OCI-LY3 (cell line): ENCODE results near the gene OGT.

Source experiments
- H2AFZ ChIP-seq: fragments of 200-600, 300-600 bp; shearing (Covaris generic); 2 replicates; pipeline ENCODE4 v1.6.0; 2014; ENCODE audit warnings: antibody characterized with exemption, low read depth, low read length
- H3K27ac ChIP-seq: fragments of 200-600, 300-600 bp; sonication (generic); 2 replicates; pipeline ENCODE4 v1.5.1; 2014; ENCODE audit warnings: mild to moderate bottlenecking, low read length, moderate library complexity, mixed read lengths
- H3K27me3 ChIP-seq: fragments of 200-600, 300-600 bp; sonication (generic); 2 replicates; pipeline ENCODE4 v1.6.1; 2014; ENCODE audit warnings: low read depth, low read length, mixed read lengths
- H3K36me3 ChIP-seq: fragments of 200-600, 300-600 bp; sonication (generic); replicated peaks from 2 replicates; pipeline ENCODE3; 2014; ENCODE audit warnings: low read depth, low read length, mixed read lengths
- H3K4me1 ChIP-seq: fragments of 300-600, 200-600 bp; sonication (generic); 2 replicates; pipeline ENCODE4 v1.6.1; 2014; ENCODE audit warnings: low read length, mixed read lengths
- H3K4me2 ChIP-seq: fragments of 200-600, 300-600 bp; sonication (generic); 2 replicates; pipeline ENCODE4 v1.6.1; 2014; ENCODE audit warnings: low read length, mixed read lengths
- H3K4me3 ChIP-seq: fragments of 300-600, 200-600 bp; sonication (generic); 2 replicates; pipeline ENCODE4 v1.5.1; 2014; ENCODE audit warnings: antibody characterized with exemption, mild to moderate bottlenecking, low read length, moderate library complexity
- H3K79me2 ChIP-seq: fragments of 300-600, 200-600 bp; shearing (Covaris generic); 2 replicates; pipeline ENCODE4 v1.6.1; 2014; ENCODE audit warnings: mild to moderate bottlenecking, low read length, mixed read lengths
- H3K9ac ChIP-seq: fragments of 300-600, 200-600 bp; shearing (Covaris generic); 2 replicates; pipeline ENCODE4 v1.6.0; 2014; ENCODE audit warnings: mild to moderate bottlenecking, low read length, moderate library complexity
- H3K9me3 ChIP-seq: fragments of 200-600, 300-600 bp; shearing (Covaris generic); 2 replicates; pipeline ENCODE4 v1.6.1; 2014; ENCODE audit warnings: low read length, mixed read lengths; ENCODE audit not compliant: insufficient read depth
- H4K20me1 ChIP-seq: fragments of 200-600, 300-600 bp; sonication (generic); 2 replicates; pipeline ENCODE4 v1.6.1; 2016; ENCODE audit warnings: low read length, mixed read lengths; ENCODE audit not compliant: insufficient read depth
- CTCF ChIP-seq: fragments of 200-600, 300-600 bp; sonication (generic); IDR thresholded peaks from 2 replicates; pipeline ENCODE4 v1.5.1; 2014; ENCODE audit warnings: antibody characterized with exemption, low read length, low read depth
- EZH2phosphoT487 ChIP-seq: fragments of 200-600 bp; shearing (Covaris generic); IDR thresholded peaks from 2 replicates; pipeline ENCODE4 v1.6.1; 2018; ENCODE audit warnings: antibody characterized with exemption, mixed run types, low read depth

The OGT gene

GRCh38 chrX:71540801-71541200 is 7.9 kb downstream of the OGT start:
- H3K9ac ChIP-seq, result no peak overlapping the region
- H3K9me3 ChIP-seq, result no peaks in the 10 kb centered on the region
- no peaks in the 10 kb centered on the region for H3K27me3 ChIP-seq

GRCh38 chrX:71541210-71542022 is 8.5 kb downstream of the OGT start:
- H3K27ac ChIP-seq, result peak overlapping the region; percentile 70
- H3K4me1 ChIP-seq, result peaks cover 64% of the 10 kb centered on the region
- peak overlapping the region; percentile 64 for H3K4me2 ChIP-seq
- H3K79me2 ChIP-seq, result peaks cover 100% of the 10 kb centered on the region
- peak overlapping the region; percentile 46 for H3K4me3 ChIP-seq
- H2AFZ ChIP-seq, result no peak overlapping the region
- no peaks in the 10 kb centered on the region for H3K27me3 ChIP-seq
- TF ChIP-seq EZH2phosphoT487, result no peak
- TF ChIP-seq CTCF, result no peak
- H4K20me1 ChIP-seq, result peaks cover 98% of the 10 kb centered on the region
- H3K36me3 ChIP-seq, result peaks cover 66% of the 10 kb centered on the region
- peak overlapping the region; percentile 2; the same call in 1 of the 2 replicates for H3K9ac ChIP-seq
- no peaks in the 10 kb centered on the region for H3K9me3 ChIP-seq

More at GRCh38 chrX:71540801-71541200, 7.9 kb downstream of the OGT start:
- Histone ChIP-seq H3K4me3 (peak overlapping the region; percentile 46), H3K4me2 (peak overlapping the region; percentile 64), H3K36me3 (peaks cover 64% of the 10 kb centered on the region), H4K20me1 (peaks cover 98% of the 10 kb centered on the region), H3K4me1 (peaks cover 70% of the 10 kb centered on the region), H3K27ac (peak overlapping the region; percentile 70), H3K79me2 (peaks cover 100% of the 10 kb centered on the region), H2AFZ (no peak overlapping the region)
- TF ChIP-seq EZH2phosphoT487 (no peak), CTCF (no peak)

GRCh38 chrX:71542411-71542810 is 9.5 kb downstream of the OGT start:
- H4K20me1 ChIP-seq, result peaks cover 95% of the 10 kb centered on the region
- peak overlapping the region; percentile 64 for H3K4me2 ChIP-seq
- no peaks in the 10 kb centered on the region for H3K27me3 ChIP-seq
- peaks cover 72% of the 10 kb centered on the region for H3K36me3 ChIP-seq
- peaks cover 99% of the 10 kb centered on the region for H3K79me2 ChIP-seq
- H3K4me3 ChIP-seq, result peak overlapping the region; percentile 46
- H3K9me3 ChIP-seq, result no peaks in the 10 kb centered on the region
- no peak overlapping the region; the same call in 1 of the 2 replicates for H3K27ac ChIP-seq
- H3K9ac ChIP-seq, result no peak overlapping the region
- H3K4me1 ChIP-seq, result peaks cover 59% of the 10 kb centered on the region
- no peak overlapping the region for H2AFZ ChIP-seq
- no peak for TF ChIP-seq EZH2phosphoT487
- no peak for TF ChIP-seq CTCF

GRCh38 chrX:71542825-71543224 is 9.9 kb downstream of the OGT start:
- Histone ChIP-seq H3K9me3 (no peaks in the 10 kb centered on the region), H3K79me2 (peaks cover 99% of the 10 kb centered on the region), H3K4me1 (peaks cover 56% of the 10 kb centered on the region), H3K9ac (no peak overlapping the region), H3K4me2 (peak overlapping the region; percentile 64), H4K20me1 (peaks cover 95% of the 10 kb centered on the region), H3K27me3 (no peaks in the 10 kb centered on the region), H3K36me3 (peaks cover 73% of the 10 kb centered on the region), H2AFZ (no peak overlapping the region), H3K4me3 (no peak overlapping the region), H3K27ac (no peak overlapping the region)
- no peak for TF ChIP-seq CTCF
- TF ChIP-seq EZH2phosphoT487, result no peak
